Mesothelial cell of epicardium (in vitro differentiated cells): ENCODE measurements around the gene RBM19. TPM values are rescaled to one million over a fixed set of nuclear protein-coding genes. Genes with fewer than 3 reads are reported as not detected.
A peak's percentile ranks its signal among the peaks of the same experiment; 100 is the strongest.

ENCODE experiments used
- DNase-seq, 2 experiments: peaks; one replicate each; pipeline ENCODE4 v3.0.0; 2021; ENCODE audit warnings: low spot score in 2 of 2; ENCODE audit not compliant: unreplicated experiment in 2 of 2
- H3K27ac Mint-ChIP-seq: 2 replicates; pipeline ENCODE4 v1.8.0; 2021; ENCODE audit warnings: mixed read lengths
- H3K27me3 Mint-ChIP-seq: 2 replicates; pipeline ENCODE4 v1.8.0; 2021; ENCODE audit warnings: low read depth, mixed read lengths
- H3K36me3 Mint-ChIP-seq: 2 replicates; pipeline ENCODE4 v1.8.0; 2021; ENCODE audit warnings: mixed read lengths
- H3K4me1 Mint-ChIP-seq: 2 replicates; pipeline ENCODE4 v1.8.0; 2021; ENCODE audit warnings: mixed read lengths
- H3K4me3 Mint-ChIP-seq: 2 replicates; pipeline ENCODE4 v1.8.0; 2021; ENCODE audit warnings: mild to moderate bottlenecking, moderate library complexity, mixed read lengths
- H3K9me3 Mint-ChIP-seq: 2 replicates; pipeline ENCODE4 v1.8.0; 2021; ENCODE audit warnings: mixed read lengths
- total RNA-seq: library from RNA; stranded (reverse); gene quantifications from 3 replicates; pipeline ENCODE4 v1.2.1, GENCODE V29; 2021
- TF ChIP-seq, protein P1 (sequence below): fragments of 200-600 bp; sonication (generic); IDR thresholded peaks from one replicate; pipeline ENCODE4 v1.5.0; 2021; ENCODE audit warnings: antibody characterized with exemption; ENCODE audit not compliant: unreplicated experiment

Gene RBM19
- total RNA-seq, 1 donor from 2014 or later = 43.4 TPM

DNA sequence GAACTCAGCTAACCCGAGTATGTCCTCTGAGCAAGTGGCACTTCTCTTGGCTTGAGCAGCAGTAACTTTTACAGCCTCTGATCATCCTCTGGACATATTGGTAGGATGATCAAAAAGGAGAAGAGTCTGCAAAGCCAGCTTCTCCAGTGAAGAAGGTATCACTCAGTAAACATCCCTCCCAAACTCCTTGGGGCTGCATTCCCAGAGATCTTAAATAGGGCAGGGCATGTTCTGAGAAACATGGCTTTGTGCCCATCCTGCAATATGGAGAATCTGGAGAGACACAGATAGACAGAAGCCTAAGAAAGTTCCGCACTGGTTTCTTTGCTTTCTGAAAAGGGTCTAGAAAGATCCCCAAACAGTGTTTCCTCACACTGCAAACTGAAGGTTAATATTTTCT, 65.4 kb downstream of the RBM19 start:
- H3K9me3 Mint-ChIP-seq = peaks cover 1% of the 10 kb centered on the region
- no peak overlapping the region for H3K4me3 Mint-ChIP-seq
- DNase-seq = no peak
- H3K36me3 Mint-ChIP-seq = peaks cover 19% of the 10 kb centered on the region
- peaks cover 12% of the 10 kb centered on the region for H3K4me1 Mint-ChIP-seq
- H3K27me3 Mint-ChIP-seq = no peaks in the 10 kb centered on the region
- no peak overlapping the region for H3K27ac Mint-ChIP-seq
- TF ChIP-seq, protein P1, sequence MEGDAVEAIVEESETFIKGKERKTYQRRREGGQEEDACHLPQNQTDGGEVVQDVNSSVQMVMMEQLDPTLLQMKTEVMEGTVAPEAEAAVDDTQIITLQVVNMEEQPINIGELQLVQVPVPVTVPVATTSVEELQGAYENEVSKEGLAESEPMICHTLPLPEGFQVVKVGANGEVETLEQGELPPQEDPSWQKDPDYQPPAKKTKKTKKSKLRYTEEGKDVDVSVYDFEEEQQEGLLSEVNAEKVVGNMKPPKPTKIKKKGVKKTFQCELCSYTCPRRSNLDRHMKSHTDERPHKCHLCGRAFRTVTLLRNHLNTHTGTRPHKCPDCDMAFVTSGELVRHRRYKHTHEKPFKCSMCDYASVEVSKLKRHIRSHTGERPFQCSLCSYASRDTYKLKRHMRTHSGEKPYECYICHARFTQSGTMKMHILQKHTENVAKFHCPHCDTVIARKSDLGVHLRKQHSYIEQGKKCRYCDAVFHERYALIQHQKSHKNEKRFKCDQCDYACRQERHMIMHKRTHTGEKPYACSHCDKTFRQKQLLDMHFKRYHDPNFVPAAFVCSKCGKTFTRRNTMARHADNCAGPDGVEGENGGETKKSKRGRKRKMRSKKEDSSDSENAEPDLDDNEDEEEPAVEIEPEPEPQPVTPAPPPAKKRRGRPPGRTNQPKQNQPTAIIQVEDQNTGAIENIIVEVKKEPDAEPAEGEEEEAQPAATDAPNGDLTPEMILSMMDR = no peak

DNA sequence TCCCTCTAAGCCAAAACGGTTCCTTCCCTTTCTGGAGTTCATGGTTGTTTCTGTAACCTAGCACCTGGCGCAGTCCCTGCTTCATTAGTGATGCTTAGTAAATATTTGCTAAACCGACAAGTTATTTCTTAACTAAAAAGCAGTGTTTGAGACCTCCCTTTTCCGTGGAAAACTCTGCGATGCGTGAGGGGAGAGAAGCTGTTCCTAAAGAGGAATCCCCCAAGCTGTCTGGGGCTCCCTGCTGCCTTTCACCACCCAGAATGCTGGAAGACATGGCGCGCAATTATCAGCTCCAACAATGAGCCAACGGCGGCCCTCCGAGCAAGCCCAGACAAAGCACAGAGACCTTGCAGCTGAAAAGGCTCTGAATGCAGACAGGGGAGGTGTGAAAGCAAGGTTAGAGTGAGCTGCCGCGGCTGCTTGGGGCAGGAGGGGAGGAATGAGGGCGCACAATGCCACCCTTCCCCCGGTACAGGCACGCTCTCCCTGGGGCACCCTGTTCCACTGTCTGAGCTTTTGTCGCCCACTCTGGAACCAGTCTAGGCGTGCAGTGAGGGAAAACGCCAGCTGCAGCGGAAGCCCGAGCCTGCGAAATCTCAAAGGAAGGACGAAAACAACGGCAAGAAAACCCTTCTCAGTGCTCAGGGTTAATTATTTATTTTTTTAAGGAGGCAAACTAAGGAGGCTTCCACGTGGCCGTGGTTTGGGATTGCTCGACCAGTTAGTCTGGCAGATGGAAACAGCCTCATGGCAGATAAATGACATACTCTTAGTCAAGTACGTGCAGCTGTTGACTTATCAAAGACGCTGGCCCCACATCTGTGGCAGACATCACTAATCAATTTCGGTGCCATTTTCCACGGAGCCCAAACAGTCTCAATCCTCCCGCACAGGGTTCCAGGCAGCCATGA, 66.3 kb downstream of the RBM19 start:
- peak in 1 of 2 experiments; percentile 40 for DNase-seq
- TF ChIP-seq, protein P1 = no peak
- Mint-ChIP-seq H3K4me1 (peaks cover 12% of the 10 kb centered on the region), H3K4me3 (peak overlapping the region; percentile 12), H3K36me3 (peaks cover 11% of the 10 kb centered on the region), H3K9me3 (no peaks in the 10 kb centered on the region), H3K27me3 (no peaks in the 10 kb centered on the region), H3K27ac (peak overlapping the region; percentile 18)

GRCh38 chr12:113899042-113899560, 67.0 kb downstream of the RBM19 start:
- Mint-ChIP-seq H3K36me3 (peaks cover 11% of the 10 kb centered on the region), H3K4me1 (peaks cover 12% of the 10 kb centered on the region), H3K27ac (no peak overlapping the region), H3K4me3 (no peak overlapping the region), H3K9me3 (no peaks in the 10 kb centered on the region), H3K27me3 (no peaks in the 10 kb centered on the region)
- no peak for DNase-seq
- TF ChIP-seq, protein P1 = no peak

GRCh38 chr12:113898466-113898865, 67.7 kb downstream of the RBM19 start:
- Mint-ChIP-seq H3K27ac (no peak overlapping the region), H3K9me3 (no peaks in the 10 kb centered on the region), H3K4me3 (no peak overlapping the region), H3K27me3 (no peaks in the 10 kb centered on the region), H3K4me1 (peaks cover 12% of the 10 kb centered on the region), H3K36me3 (peaks cover 11% of the 10 kb centered on the region)
- TF ChIP-seq, protein P1 = no peak
- DNase-seq = no peak

GRCh38 chr12:113897406-113897805, 68.7 kb downstream of the RBM19 start:
- Mint-ChIP-seq H3K27ac (no peak overlapping the region), H3K4me3 (no peak overlapping the region)
- DNase-seq = no peak

More at GRCh38 chr12:113897406-113897805, 68.7 kb downstream of the RBM19 start:
- H3K36me3 Mint-ChIP-seq = peaks cover 2% of the 10 kb centered on the region
- H3K4me1 Mint-ChIP-seq = peaks cover 12% of the 10 kb centered on the region
- TF ChIP-seq, protein P1 = no peak
- H3K9me3 Mint-ChIP-seq = no peaks in the 10 kb centered on the region
- no peaks in the 10 kb centered on the region for H3K27me3 Mint-ChIP-seq
